ENCODE measurements around the gene INTS15. TPM values are rescaled to one million over a fixed set of nuclear protein-coding genes. Genes with fewer than 3 reads are reported as not detected.

Gene INTS15
- total and polyA plus RNA-seq, 2 donors from 2014 or later, result 16.9 to 26.7 TPM

- intact Hi-C loops (cut with DNase I), result no loop called here
Measured at GRCh38 chr7:6654842-6655610, 65.2 kb downstream of the INTS15 start.

GRCh38 chr7:6655636-6656385, 66.0 kb downstream of the INTS15 start:
- Histone ChIP-seq H3K36me3 (ENCODE audit: control insufficient read depth in 2 of 3, insufficient read depth in 3 of 3, low read length in 3 of 3) (peaks cover 0 to 6% (median 2%) of the 10 kb centered on the region in 3 donors), H3K4me3 (ENCODE audit: low read length in 3 of 3) (no peak overlapping the region), H3K27ac (ENCODE audit: low read depth in 2 of 2, low read length in 2 of 2) (no peak overlapping the region), H3K4me1 (ENCODE audit: control insufficient read depth in 2 of 3, insufficient read depth in 2 of 3, low read depth in 1 of 3, low read length in 3 of 3) (no peaks in the 10 kb centered on the region), H3K27me3 (ENCODE audit: control insufficient read depth, insufficient read depth, low read length) (no peaks in the 10 kb centered on the region), H3K9me3 (ENCODE audit: control insufficient read depth in 2 of 3, insufficient read depth in 1 of 3, low read length in 3 of 3) (no peaks in the 10 kb centered on the region), H3K9ac (ENCODE audit: low read length in 3 of 3) (no peak overlapping the region)
- TF ChIP-seq, protein P1, sequence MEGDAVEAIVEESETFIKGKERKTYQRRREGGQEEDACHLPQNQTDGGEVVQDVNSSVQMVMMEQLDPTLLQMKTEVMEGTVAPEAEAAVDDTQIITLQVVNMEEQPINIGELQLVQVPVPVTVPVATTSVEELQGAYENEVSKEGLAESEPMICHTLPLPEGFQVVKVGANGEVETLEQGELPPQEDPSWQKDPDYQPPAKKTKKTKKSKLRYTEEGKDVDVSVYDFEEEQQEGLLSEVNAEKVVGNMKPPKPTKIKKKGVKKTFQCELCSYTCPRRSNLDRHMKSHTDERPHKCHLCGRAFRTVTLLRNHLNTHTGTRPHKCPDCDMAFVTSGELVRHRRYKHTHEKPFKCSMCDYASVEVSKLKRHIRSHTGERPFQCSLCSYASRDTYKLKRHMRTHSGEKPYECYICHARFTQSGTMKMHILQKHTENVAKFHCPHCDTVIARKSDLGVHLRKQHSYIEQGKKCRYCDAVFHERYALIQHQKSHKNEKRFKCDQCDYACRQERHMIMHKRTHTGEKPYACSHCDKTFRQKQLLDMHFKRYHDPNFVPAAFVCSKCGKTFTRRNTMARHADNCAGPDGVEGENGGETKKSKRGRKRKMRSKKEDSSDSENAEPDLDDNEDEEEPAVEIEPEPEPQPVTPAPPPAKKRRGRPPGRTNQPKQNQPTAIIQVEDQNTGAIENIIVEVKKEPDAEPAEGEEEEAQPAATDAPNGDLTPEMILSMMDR (IDR thresholded peaks at IDR 0.05; ENCODE audit: borderline replicate concordance, extremely low read depth, insufficient read depth), result no peak
- intact Hi-C loops (cut with DNase I), result no loop called here
- peak in 2 of 5 donors; percentile 35 to 58 for DNase-seq
- no peak for FAIRE-seq

More at GRCh38 chr7:6654842-6655610, 65.2 kb downstream of the INTS15 start:
- H3K9me3 ChIP-seq (ENCODE audit: control insufficient read depth in 2 of 3, insufficient read depth in 1 of 3, low read length in 3 of 3), result no peaks in the 10 kb centered on the region
- DNase-seq, result peak in 2 of 5 donors; percentile 28 to 59
- H3K36me3 ChIP-seq (ENCODE audit: control insufficient read depth in 2 of 3, insufficient read depth in 3 of 3, low read length in 3 of 3), result peaks cover 0 to 6% (median 2%) of the 10 kb centered on the region in 3 donors
- TF ChIP-seq, protein P1 (IDR thresholded peaks at IDR 0.05; ENCODE audit: borderline replicate concordance, extremely low read depth, insufficient read depth), result no peak
- no peak overlapping the region for H3K9ac ChIP-seq (ENCODE audit: low read length in 3 of 3)
- no peak overlapping the region for H3K27ac ChIP-seq (ENCODE audit: low read depth in 2 of 2, low read length in 2 of 2)
- no peak overlapping the region for H3K4me3 ChIP-seq (ENCODE audit: low read length in 3 of 3)
- H3K4me1 ChIP-seq (ENCODE audit: control insufficient read depth in 2 of 3, insufficient read depth in 2 of 3, low read depth in 1 of 3, low read length in 3 of 3), result no peaks in the 10 kb centered on the region
- H3K27me3 ChIP-seq (ENCODE audit: control insufficient read depth, insufficient read depth, low read length), result no peaks in the 10 kb centered on the region
- FAIRE-seq, result no peak

DNA sequence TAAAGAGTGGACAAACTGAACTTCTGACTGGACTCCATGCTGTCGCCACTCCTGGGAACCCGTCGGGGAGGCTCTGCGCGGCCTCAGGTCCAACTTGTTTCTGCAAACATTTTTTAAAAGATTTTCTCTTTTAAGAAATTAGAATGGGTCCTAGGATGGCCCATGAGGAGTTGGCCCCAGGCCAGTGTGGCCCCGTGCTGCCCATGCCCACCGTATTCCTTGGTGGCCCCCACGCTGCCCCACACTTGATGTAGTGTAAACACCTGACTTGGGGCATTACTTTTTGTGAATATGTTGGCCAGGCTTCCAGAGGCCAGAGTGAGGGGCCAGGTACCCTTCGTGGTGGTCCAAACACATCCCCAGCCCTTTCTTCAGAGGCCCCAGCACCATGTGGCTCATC, 66.6 kb downstream of the INTS15 start:
- Histone ChIP-seq H3K4me1 (ENCODE audit: control insufficient read depth in 2 of 3, insufficient read depth in 2 of 3, low read depth in 1 of 3, low read length in 3 of 3) (no peaks in the 10 kb centered on the region), H3K36me3 (ENCODE audit: control insufficient read depth in 2 of 3, insufficient read depth in 3 of 3, low read length in 3 of 3) (peaks cover 0 to 6% (median 2%) of the 10 kb centered on the region in 3 donors), H3K9me3 (ENCODE audit: control insufficient read depth in 2 of 3, insufficient read depth in 1 of 3, low read length in 3 of 3) (no peaks in the 10 kb centered on the region), H3K9ac (ENCODE audit: low read length in 3 of 3) (no peak overlapping the region), H3K27me3 (ENCODE audit: control insufficient read depth, insufficient read depth, low read length) (no peaks in the 10 kb centered on the region), H3K4me3 (ENCODE audit: low read length in 3 of 3) (no peak overlapping the region), H3K27ac (ENCODE audit: low read depth in 2 of 2, low read length in 2 of 2) (no peak overlapping the region)
- intact Hi-C loops (cut with DNase I), result no loop called here
- DNase-seq (peak in 1 of 5 donors; percentile 37), FAIRE-seq (no peak)
- TF ChIP-seq, protein P1 (IDR thresholded peaks at IDR 0.05; ENCODE audit: borderline replicate concordance, extremely low read depth, insufficient read depth), result no peak

Other genes starting within 250 kb of the INTS15 start
- gene FAM220A, start 241.1 kb upstream of the INTS15 start, total RNA-seq, result 11.6 TPM
- gene FAM220A, start 241.1 kb upstream of the INTS15 start, polyA plus RNA-seq (ENCODE audit: insufficient read depth, low read depth, low replicate concordance), result 11.8 TPM
- gene RAC1, start 215.5 kb upstream of the INTS15 start, total RNA-seq, result 321 TPM
- gene RAC1, start 215.5 kb upstream of the INTS15 start, polyA plus RNA-seq (ENCODE audit: insufficient read depth, low read depth, low replicate concordance), result 295 TPM
- 25.6 TPM for gene DAGLB, start 142.1 kb upstream of the INTS15 start, total RNA-seq
- 7.7 TPM for gene DAGLB, start 142.1 kb upstream of the INTS15 start, polyA plus RNA-seq (ENCODE audit: insufficient read depth, low read depth, low replicate concordance)
- gene KDELR2, start 105.9 kb upstream of the INTS15 start, total RNA-seq, result 109 TPM
- 108 TPM for gene KDELR2, start 105.9 kb upstream of the INTS15 start, polyA plus RNA-seq (ENCODE audit: insufficient read depth, low read depth, low replicate concordance)
- gene GRID2IP, start 38.6 kb upstream of the INTS15 start, total RNA-seq, result 0.76 TPM
- 0.11 TPM for gene GRID2IP, start 38.6 kb upstream of the INTS15 start, polyA plus RNA-seq (ENCODE audit: insufficient read depth, low read depth, low replicate concordance)
- gene ZDHHC4, start 12.6 kb upstream of the INTS15 start, total RNA-seq, result 62.4 TPM
- 84.1 TPM for gene ZDHHC4, start 12.6 kb upstream of the INTS15 start, polyA plus RNA-seq (ENCODE audit: insufficient read depth, low read depth, low replicate concordance)
- gene ZNF853, start 25.6 kb downstream of the INTS15 start, total RNA-seq, result 5.4 TPM
- 3.4 TPM for gene ZNF853, start 25.6 kb downstream of the INTS15 start, polyA plus RNA-seq (ENCODE audit: insufficient read depth, low read depth, low replicate concordance)
- 31.7 TPM for gene ZNF316, start 47.3 kb downstream of the INTS15 start, total RNA-seq
- gene ZNF316, start 47.3 kb downstream of the INTS15 start, polyA plus RNA-seq (ENCODE audit: insufficient read depth, low read depth, low replicate concordance), result 7.2 TPM
- 31.3 TPM for gene ZNF12, start 116.9 kb downstream of the INTS15 start, total RNA-seq
- gene ZNF12, start 116.9 kb downstream of the INTS15 start, polyA plus RNA-seq (ENCODE audit: insufficient read depth, low read depth, low replicate concordance), result 9.9 TPM
- gene RSPH10B2, start 164.1 kb downstream of the INTS15 start, total RNA-seq, result 0.22 TPM
- not detected for gene RSPH10B2, start 164.1 kb downstream of the INTS15 start, polyA plus RNA-seq (ENCODE audit: insufficient read depth, low read depth, low replicate concordance)
- 64.2 TPM for gene CCZ1B, start 236.3 kb downstream of the INTS15 start, total RNA-seq
- 32.5 TPM for gene CCZ1B, start 236.3 kb downstream of the INTS15 start, polyA plus RNA-seq (ENCODE audit: insufficient read depth, low read depth, low replicate concordance)